HG03135 (cell line): Measurements from ENCODE around the gene TENM4.

Source experiments
- ATAC-seq: cut with Tn5 transposase; IDR thresholded peaks from one replicate; pipeline ENCODE4 v1.9.1; 2021; ENCODE audit warnings: mild to moderate bottlenecking, moderate library complexity; ENCODE audit not compliant: unreplicated experiment

TENM4 gene

DNA sequence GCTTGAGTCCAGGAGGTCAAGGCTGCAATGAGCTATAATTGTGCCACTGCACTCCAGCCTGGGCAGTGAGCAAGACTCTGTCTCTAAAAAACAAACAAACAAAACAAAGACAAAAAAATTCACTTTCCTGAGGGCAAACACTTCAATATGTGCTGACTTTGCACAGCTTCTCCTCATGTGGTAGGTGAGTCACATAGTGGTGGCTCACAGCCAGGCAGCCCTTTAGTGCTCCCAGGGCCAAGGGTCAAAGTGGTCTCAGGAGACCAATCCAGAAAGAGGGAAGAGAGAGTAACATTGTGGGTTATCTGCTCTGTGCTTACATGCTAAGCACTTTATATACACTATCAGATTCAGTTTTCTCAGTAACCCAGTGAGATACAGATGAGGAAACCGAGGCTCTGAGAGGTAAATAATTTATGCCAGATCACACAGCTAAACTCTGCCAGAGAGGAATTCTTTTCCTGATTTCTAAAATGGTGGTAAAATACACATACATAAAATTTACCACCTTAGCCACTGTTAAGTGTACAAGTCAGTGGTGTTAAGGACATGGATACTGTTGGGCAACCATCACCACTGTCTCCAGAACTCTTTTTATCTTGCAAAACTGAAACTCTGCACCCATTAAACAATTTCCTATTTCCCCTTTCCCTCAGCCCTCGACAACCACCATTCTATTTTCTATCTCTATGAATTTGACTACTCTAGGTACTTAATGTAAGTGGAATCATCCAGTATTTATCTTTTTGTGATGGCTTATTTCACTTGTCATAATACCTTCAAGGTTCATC is 634.4 kb downstream of the TENM4 start:
- ATAC-seq = no peak

DNA sequence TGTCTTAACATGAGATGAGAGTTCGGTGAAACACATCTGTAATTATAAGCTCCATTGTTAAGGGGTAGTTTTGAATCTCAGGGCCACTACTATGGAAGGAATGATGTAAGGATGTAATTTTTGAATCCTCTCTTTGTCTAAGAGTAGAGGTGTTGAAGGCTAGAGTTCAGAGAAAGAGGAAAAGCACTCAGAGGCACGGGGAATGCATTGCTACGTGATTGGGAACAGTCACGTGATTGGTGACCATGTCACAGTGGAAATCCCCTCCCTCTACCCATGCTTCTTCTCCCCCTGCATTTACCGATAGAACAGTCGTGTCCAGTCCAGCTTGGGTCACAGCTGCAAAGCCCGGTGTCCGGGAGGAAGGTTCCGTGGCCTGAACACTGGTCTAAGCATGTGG is 635.8 kb downstream of the TENM4 start:
- ATAC-seq = no peak

DNA sequence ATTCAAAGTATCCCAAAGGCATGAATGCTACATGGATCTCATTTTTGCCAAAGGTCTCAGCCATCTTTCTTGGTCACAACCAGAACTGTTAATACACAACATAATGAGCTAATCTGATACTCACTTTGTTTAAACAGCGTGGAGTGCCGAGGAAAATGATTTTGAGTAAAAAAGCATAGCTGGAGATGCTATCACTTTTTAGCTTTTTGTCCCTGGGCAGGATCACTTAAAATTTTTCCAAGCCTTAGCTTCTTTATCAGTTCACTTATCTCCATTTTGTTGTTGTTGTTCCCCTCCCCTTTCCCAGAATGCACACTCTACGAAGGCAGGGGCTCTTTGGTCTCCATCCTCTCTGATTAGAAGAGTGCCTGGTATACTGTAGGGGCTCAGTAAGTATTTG is 636.8 kb downstream of the TENM4 start:
- no peak for ATAC-seq

DNA sequence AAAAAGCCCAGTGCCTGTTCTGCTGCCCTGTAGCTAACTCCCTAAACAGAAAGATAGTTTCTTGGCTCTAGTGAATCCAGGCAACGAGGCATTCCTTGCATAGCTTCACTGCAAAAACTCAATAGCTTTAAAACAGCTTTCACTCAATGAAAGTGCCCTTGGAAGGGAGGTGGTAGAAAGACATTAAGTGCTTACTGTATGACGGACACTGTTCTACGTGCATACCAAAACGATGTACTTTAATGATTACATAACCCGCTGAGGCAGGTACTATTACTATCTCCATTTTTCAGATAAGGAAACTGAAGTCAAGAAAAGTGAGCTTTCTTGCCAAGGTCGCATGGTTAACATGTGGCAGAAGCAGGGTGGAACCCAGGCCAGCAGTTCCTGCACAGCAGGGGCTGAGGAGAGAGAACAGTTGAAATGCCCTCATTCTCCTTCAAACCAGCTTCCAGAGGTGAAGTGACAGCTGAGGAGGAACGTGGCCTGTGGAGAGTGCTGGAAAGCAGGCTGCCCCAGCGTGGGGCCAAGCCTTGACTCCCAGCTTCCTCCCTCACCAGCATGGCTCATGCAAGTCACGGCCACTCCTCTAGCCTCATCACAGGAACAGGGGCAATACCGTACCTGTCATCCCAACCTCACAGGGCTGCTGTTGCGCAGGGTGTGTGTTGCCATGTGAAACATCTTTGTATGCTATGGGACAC is 638.6 kb downstream of the TENM4 start:
- ATAC-seq = no peak

- no peak for ATAC-seq
These were observed 639.5 kb downstream of the TENM4 start for GRCh38 chr11:78801161-78801884.

- no peak for ATAC-seq
These were observed 640.1 kb downstream of the TENM4 start for GRCh38 chr11:78800756-78801155.

GRCh38 chr11:78800096-78800690 is 640.6 kb downstream of the TENM4 start:
- ATAC-seq = no peak

GRCh38 chr11:78798663-78799062 is 642.2 kb downstream of the TENM4 start:
- ATAC-seq = peak; percentile 90

- no peak for ATAC-seq
These were observed 643.3 kb downstream of the TENM4 start for GRCh38 chr11:78797559-78797958.

GRCh38 chr11:78796956-78797355 is 643.9 kb downstream of the TENM4 start:
- no peak for ATAC-seq

DNA sequence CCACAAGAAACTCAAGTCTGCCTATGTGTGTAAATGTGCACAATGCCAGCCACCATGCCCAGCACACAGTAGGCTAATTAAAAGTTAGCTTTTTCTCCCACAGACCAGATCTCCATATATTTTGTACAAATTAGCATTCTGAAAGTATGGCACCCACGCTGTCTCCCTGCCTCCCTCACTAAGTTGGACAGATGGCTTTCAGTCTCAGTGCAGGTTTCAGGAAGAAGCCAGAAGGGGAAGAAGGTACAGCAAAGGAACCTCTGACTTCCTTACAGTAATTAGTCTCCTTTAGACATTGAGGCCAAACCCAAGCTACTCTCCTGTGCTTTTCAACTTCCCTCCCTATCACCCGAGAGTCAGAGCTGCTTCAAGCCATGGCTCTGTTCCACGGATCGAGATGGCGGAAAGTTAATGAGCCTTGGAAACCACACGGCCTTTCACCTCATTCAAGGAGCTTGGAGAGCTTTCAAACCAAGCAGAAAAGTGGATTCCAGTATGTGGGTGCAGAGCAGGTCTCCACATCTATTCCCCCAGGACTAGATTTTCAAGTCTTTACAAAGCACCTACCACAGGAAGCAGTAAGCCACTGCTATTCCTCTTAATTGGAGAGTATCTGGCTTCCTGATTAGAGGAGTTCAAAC is 645.1 kb downstream of the TENM4 start:
- ATAC-seq = no peak

DNA sequence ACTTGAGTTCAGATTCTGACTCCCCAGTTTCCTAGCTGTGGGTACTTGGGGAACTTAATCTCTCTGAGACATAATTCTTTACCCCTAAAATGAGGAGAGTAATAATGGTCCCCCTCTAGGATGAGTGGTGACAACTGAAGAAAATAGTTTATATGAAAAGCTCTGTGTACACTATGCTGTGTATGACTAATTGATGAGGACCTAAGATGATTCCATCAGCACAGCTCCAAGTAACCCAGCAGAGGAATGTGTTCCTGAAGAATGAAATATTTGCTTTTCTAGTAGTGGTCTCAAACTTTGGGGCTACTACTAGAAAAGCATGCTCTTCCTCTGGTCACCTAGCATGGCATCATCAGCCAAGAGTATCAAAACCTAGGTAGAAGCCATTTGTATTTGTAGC is 648.9 kb downstream of the TENM4 start:
- no peak for ATAC-seq

DNA sequence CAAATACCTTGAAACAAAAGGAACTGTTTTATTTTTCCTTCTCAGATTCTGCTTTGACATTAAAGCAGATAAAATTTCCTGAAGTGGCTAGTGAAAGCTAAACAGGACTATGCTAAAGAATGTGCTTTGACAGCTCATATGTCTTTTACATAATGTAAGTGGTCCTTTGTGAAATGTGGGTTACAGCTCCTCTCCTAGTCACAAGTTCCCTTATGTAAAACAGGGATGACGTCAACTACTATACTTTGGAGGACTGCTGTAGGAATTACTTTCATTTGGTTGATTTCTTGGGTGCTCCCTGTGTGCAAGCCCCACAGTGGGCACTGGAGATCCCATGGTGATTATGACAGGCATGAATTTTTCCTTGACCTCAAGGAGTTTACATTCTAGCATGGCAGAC is 649.6 kb downstream of the TENM4 start:
- no peak for ATAC-seq

- no peak for ATAC-seq
These were observed 650.0 kb downstream of the TENM4 start for GRCh38 chr11:78790784-78791183.

- ATAC-seq = no peak
These were observed 651.5 kb downstream of the TENM4 start for GRCh38 chr11:78789375-78789774.

- ATAC-seq = no peak
These were observed 652.3 kb downstream of the TENM4 start for GRCh38 chr11:78788533-78788932.

GRCh38 chr11:78787696-78788095 is 653.1 kb downstream of the TENM4 start:
- ATAC-seq = no peak

DNA sequence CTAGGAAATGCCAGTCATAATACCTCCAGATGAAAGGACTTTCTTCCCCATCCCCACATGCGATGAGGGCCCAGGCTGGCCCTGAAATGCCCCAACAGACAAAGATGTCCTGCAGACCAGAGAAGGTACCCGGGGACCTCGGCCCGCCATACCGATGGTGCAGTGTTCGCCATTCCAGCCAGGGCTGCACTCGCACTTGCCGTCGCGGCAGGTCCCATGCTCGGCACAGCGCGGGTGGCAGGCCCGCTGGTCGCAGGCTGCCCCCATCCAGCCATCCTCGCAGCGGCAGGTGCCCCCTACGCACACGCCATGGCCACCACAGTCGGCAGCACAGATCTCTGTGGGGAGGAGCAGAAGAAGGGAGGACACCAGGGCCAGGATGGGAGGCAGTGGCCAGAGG is 654.1 kb downstream of the TENM4 start:
- ATAC-seq = no peak

GRCh38 chr11:78786086-78786485 is 654.7 kb downstream of the TENM4 start:
- no peak for ATAC-seq

GRCh38 chr11:78784321-78785061 is 656.3 kb downstream of the TENM4 start:
- ATAC-seq = no peak
